Activated B cell treated with CpG ODN at 0.5 μM for 24 hours (primary cell): ENCODE measurements around the gene MTF1. TPM values are rescaled to one million over a fixed set of nuclear protein-coding genes. Genes with fewer than 3 reads are reported as not detected.

Source experiments
- ATAC-seq: fragments of 200-7000 bp; cut with Tn5 transposase; one replicate; pipeline ENCODE4 v1.10.0; 2021; ENCODE audit warnings: low read depth, mild to moderate bottlenecking, moderate library complexity
- CTCF ChIA-PET: fragments of 350-600 bp; sonication (Branson Sonifier 250); formaldehyde crosslinking; loops from one replicate; lab custom pipeline; 2021; ENCODE audit warnings: antibody characterized with exemption; lab: Charles Lee
- POLR2A ChIA-PET: fragments of 350-600 bp; sonication (Branson Sonifier 250); formaldehyde crosslinking; loops from one replicate; lab custom pipeline; 2021; ENCODE audit warnings: antibody characterized with exemption; lab: Charles Lee
- DNase-seq: peaks from one replicate; pipeline ENCODE4 v3.0.0; 2022
- H3K27ac Mint-ChIP-seq: one replicate; pipeline ENCODE4 v1.8.0; 2020; ENCODE audit warnings: mixed read lengths
- H3K27me3 Mint-ChIP-seq: one replicate; pipeline ENCODE4 v1.8.0; 2021; ENCODE audit warnings: mixed read lengths
- H3K36me3 Mint-ChIP-seq: one replicate; pipeline ENCODE4 v1.8.0; 2021; ENCODE audit warnings: low read depth, mixed read lengths
- H3K4me1 Mint-ChIP-seq: one replicate; pipeline ENCODE4 v1.8.0; 2021; ENCODE audit warnings: mixed read lengths
- H3K4me3 Mint-ChIP-seq: one replicate; pipeline ENCODE4 v1.8.0; 2020; ENCODE audit warnings: mild to moderate bottlenecking, mixed read lengths
- H3K9me3 Mint-ChIP-seq: one replicate; pipeline ENCODE4 v1.8.0; 2020; ENCODE audit warnings: mixed read lengths
- intact Hi-C: fragments of 100-400 bp; cut with micrococcal nuclease; formaldehyde crosslinking; loops from one replicate; pipeline ENCODE4 v1.15.1; 2024
- total RNA-seq: library from RNA; stranded (reverse); gene quantifications from 2 replicates; pipeline ENCODE4 v1.2.3, GENCODE V29; 2022
- TF ChIP-seq, protein P1 (sequence below): fragments of 200-600 bp; IDR thresholded peaks from one replicate; pipeline ENCODE4 v1.8.0; 2022; ENCODE audit warnings: antibody characterized with exemption, mild to moderate bottlenecking

The MTF1 gene
- total RNA-seq, 1 donor from 2014 or later = 36.2 TPM

- intact Hi-C loops = loop anchor here (10.0 kb wide), 1 partner anchor 942 kb away; no protein-coding TSS in a partner anchor
- POLR2A ChIA-PET = interaction anchor here (0.7 kb wide), 1 partner anchor 50 kb away, joined by 9 read pairs; no protein-coding TSS in a partner anchor
- H3K27me3 Mint-ChIP-seq = no peaks in the 10 kb centered on the region
Measured at GRCh38 chr1:37892151-37893047, 33.0 kb upstream of the MTF1 start.

GRCh38 chr1:37890378-37891014 lies 31.1 kb upstream of the MTF1 start:
- peaks cover 53% of the 10 kb centered on the region for H3K36me3 Mint-ChIP-seq
- no peaks in the 10 kb centered on the region for H3K9me3 Mint-ChIP-seq
- peak overlapping the region; percentile 25 for H3K27ac Mint-ChIP-seq
- H3K4me1 Mint-ChIP-seq = peaks cover 9% of the 10 kb centered on the region
- ATAC-seq (peak; percentile 28), DNase-seq (no peak)
- POLR2A ChIA-PET = interaction anchor here (0.7 kb wide), 2 partner anchors 33 to 194 kb away, joined by 3 to 4 read pairs; no protein-coding TSS in a partner anchor
- no peak overlapping the region for H3K4me3 Mint-ChIP-seq
- H3K27me3 Mint-ChIP-seq = no peaks in the 10 kb centered on the region
- TF ChIP-seq, protein P1, sequence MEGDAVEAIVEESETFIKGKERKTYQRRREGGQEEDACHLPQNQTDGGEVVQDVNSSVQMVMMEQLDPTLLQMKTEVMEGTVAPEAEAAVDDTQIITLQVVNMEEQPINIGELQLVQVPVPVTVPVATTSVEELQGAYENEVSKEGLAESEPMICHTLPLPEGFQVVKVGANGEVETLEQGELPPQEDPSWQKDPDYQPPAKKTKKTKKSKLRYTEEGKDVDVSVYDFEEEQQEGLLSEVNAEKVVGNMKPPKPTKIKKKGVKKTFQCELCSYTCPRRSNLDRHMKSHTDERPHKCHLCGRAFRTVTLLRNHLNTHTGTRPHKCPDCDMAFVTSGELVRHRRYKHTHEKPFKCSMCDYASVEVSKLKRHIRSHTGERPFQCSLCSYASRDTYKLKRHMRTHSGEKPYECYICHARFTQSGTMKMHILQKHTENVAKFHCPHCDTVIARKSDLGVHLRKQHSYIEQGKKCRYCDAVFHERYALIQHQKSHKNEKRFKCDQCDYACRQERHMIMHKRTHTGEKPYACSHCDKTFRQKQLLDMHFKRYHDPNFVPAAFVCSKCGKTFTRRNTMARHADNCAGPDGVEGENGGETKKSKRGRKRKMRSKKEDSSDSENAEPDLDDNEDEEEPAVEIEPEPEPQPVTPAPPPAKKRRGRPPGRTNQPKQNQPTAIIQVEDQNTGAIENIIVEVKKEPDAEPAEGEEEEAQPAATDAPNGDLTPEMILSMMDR = no peak
- CTCF ChIA-PET = interaction anchor here (0.8 to 5.4 kb wide), 5 partner anchors 12 to 109 kb away, joined by 3 to 44 read pairs (median 4); no protein-coding TSS in a partner anchor
- intact Hi-C loops = loop anchor here (1.0 to 10.0 kb wide), 5 partner anchors 46 to 944 kb away; partner anchors contain the start of gene SF3A3

More at GRCh38 chr1:37892151-37893047, 33.0 kb upstream of the MTF1 start:
- Mint-ChIP-seq H3K4me1 (peaks cover 9% of the 10 kb centered on the region), H3K4me3 (no peak overlapping the region), H3K36me3 (peaks cover 36% of the 10 kb centered on the region), H3K27ac (no peak overlapping the region), H3K9me3 (no peaks in the 10 kb centered on the region)
- CTCF ChIA-PET = interaction anchor here (0.9 to 5.4 kb wide), 4 partner anchors 11 to 44 kb away, joined by 3 to 44 read pairs (median 4); no protein-coding TSS in a partner anchor
- ATAC-seq (no peak), DNase-seq (no peak)
- TF ChIP-seq, protein P1 = no peak

DNA sequence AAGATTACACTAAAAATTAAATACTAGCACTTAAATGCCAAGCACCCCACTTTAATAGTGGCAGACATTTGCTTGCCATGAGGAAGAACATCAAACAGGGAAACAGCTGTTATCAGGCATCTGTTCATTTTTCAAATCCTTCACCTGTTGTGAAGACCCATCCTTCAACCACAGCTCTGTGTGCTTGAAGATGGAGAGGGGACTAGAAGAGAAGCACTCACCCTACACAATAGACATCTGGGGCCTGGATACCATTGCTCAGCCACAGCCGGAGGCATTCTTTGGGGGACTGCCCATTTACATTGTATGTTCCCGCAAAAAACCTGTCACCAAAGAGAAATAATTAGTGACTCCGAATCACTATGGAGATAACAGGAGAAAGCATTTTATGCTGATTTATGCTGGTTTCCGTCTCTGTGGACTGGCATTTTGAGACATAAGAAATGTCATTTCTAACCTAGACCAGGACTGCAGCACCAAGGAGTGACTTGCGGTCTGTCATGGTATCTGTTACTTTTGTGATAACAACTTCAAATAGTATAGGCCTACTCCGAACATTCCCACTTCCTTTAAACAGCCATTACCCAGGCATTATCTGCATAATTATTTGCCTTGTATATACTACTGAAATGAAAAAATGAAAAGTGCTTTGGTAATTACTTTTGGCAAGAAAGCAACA lies 28.8 kb upstream of the MTF1 start:
- DNase-seq (no peak), ATAC-seq (no peak)
- no peaks in the 10 kb centered on the region for H3K27me3 Mint-ChIP-seq
- ChIA-PET CTCF (interaction anchor here (1.1 to 2.9 kb wide), 3 partner anchors 43 to 83 kb away, joined by 3 to 12 read pairs (median 3); no protein-coding TSS in a partner anchor), POLR2A (no interaction called here)
- H3K4me1 Mint-ChIP-seq = peaks cover 8% of the 10 kb centered on the region
- no peak overlapping the region for H3K4me3 Mint-ChIP-seq
- intact Hi-C loops = no loop called here
- no peak overlapping the region for H3K27ac Mint-ChIP-seq
- TF ChIP-seq, protein P1 = no peak
- H3K36me3 Mint-ChIP-seq = peaks cover 67% of the 10 kb centered on the region
- H3K9me3 Mint-ChIP-seq = no peaks in the 10 kb centered on the region

GRCh38 chr1:37884145-37884544 lies 24.8 kb upstream of the MTF1 start:
- DNase-seq (no peak), ATAC-seq (no peak)
- H3K27me3 Mint-ChIP-seq = no peaks in the 10 kb centered on the region
- H3K36me3 Mint-ChIP-seq = peaks cover 84% of the 10 kb centered on the region
- TF ChIP-seq, protein P1 = no peak
- no peak overlapping the region for H3K4me3 Mint-ChIP-seq
- peak overlapping the region; percentile 47 for H3K27ac Mint-ChIP-seq
- intact Hi-C loops = no loop called here
- POLR2A ChIA-PET = no interaction called here
- H3K9me3 Mint-ChIP-seq = no peaks in the 10 kb centered on the region
- peaks cover 6% of the 10 kb centered on the region for H3K4me1 Mint-ChIP-seq
- CTCF ChIA-PET = no interaction called here
